Measurements from ENCODE around the gene CELF2.

DNA sequence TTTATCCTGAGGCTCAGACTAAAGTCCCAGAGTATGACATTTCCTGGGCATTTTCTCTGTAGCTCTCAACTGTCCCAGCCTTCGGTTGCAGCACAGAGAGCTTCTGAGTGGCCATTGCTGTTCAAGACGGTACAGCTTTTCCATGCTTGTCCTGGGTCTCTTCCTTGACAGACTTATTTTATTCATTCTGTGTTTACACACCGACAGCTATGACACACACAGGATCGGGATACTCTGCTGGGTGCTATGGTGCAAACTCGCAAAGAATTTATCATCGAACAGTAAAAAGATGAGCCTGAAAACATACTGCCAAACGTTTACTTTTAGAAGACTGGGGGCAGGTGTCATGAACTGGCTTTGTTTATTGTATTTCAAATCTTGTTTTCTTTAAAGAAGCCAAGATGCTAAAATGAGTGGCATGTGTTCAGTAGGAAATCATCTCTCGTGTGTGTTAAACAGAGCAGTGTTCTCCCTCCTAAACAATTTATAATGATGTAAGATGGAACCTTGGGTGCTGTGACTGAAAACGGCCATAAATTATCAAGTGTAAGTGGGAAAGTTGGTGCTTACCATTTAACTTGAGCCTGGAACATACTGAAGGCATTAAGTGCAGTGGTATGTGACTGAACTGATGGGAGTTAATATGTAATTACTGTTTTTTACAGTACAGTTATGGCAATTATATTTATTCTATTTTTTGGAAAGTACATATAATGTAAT lies 120.8 kb downstream of the CELF2 start:
- TF ChIP-seq, protein P1, sequence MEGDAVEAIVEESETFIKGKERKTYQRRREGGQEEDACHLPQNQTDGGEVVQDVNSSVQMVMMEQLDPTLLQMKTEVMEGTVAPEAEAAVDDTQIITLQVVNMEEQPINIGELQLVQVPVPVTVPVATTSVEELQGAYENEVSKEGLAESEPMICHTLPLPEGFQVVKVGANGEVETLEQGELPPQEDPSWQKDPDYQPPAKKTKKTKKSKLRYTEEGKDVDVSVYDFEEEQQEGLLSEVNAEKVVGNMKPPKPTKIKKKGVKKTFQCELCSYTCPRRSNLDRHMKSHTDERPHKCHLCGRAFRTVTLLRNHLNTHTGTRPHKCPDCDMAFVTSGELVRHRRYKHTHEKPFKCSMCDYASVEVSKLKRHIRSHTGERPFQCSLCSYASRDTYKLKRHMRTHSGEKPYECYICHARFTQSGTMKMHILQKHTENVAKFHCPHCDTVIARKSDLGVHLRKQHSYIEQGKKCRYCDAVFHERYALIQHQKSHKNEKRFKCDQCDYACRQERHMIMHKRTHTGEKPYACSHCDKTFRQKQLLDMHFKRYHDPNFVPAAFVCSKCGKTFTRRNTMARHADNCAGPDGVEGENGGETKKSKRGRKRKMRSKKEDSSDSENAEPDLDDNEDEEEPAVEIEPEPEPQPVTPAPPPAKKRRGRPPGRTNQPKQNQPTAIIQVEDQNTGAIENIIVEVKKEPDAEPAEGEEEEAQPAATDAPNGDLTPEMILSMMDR (IDR thresholded peaks at IDR 0.05; ENCODE audit: low read depth, low read length): no peak
- TF ChIP-seq POLR2A (IDR thresholded peaks at IDR 0.05; ENCODE audit: extremely low read depth, insufficient read length): no peak
- TF ChIP-seq, protein P2, sequence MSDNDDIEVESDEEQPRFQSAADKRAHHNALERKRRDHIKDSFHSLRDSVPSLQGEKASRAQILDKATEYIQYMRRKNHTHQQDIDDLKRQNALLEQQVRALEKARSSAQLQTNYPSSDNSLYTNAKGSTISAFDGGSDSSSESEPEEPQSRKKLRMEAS (IDR thresholded peaks at IDR 0.05; ENCODE audit: low read depth, low read length): no peak

Measured in NB4 (cell line).